ENCODE results near the gene CD151. TPM values are rescaled to one million over a fixed set of nuclear protein-coding genes. Genes with fewer than 3 reads are reported as not detected.

Gene CD151
- total RNA-seq, 4 donors from 2014 or later, result 277 to 794 (median 465) TPM

DNA sequence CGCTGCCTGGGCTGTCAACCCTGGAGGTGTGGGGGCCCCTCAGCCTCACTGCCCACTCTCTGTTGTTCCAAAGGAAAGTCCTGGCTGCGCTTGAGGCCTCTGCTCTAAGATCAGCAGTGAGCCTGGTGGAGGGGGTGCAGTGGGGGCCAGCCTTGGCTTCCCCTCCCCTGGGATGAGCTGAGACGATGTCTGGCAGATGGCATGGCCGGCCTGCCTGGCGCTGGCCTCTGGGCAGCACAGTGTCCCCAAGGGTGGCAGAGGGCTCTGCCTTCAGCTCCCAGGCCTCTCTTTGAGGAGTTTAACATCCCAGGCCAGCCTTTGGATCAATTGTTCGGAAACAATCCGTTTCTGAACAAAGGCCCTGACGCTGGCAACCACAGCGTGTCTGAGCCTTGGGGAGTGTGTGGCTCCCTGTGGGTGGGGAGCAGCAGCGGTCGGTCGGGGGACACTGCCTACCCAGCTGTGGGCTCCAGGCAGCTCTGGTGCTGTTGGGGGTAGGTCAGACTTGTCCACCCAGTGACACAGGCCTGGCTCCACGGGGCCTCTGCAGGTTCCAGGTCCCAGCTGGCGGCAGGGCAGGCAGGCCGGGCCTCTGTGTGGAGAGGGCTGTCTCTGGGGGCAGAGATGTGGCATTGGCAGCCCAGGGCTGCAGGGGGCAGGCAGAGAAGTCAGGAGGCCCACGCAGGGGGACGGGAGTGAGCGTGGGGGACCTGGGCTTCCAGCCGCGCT, 22.0 kb downstream of the CD151 start:
- H3K27me3 ChIP-seq, result no peaks in the 10 kb centered on the region
- no peak overlapping the region for H3K27ac ChIP-seq
- no peak for ATAC-seq
- TF ChIP-seq EP300 (IDR thresholded peaks at IDR 0.05), result no peak
- TF ChIP-seq POLR2AphosphoS5 (IDR thresholded peaks at IDR 0.05), result no peak
- no peak for TF ChIP-seq POLR2A (IDR thresholded peaks at IDR 0.05)
- TF ChIP-seq, protein P1, sequence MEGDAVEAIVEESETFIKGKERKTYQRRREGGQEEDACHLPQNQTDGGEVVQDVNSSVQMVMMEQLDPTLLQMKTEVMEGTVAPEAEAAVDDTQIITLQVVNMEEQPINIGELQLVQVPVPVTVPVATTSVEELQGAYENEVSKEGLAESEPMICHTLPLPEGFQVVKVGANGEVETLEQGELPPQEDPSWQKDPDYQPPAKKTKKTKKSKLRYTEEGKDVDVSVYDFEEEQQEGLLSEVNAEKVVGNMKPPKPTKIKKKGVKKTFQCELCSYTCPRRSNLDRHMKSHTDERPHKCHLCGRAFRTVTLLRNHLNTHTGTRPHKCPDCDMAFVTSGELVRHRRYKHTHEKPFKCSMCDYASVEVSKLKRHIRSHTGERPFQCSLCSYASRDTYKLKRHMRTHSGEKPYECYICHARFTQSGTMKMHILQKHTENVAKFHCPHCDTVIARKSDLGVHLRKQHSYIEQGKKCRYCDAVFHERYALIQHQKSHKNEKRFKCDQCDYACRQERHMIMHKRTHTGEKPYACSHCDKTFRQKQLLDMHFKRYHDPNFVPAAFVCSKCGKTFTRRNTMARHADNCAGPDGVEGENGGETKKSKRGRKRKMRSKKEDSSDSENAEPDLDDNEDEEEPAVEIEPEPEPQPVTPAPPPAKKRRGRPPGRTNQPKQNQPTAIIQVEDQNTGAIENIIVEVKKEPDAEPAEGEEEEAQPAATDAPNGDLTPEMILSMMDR (IDR thresholded peaks at IDR 0.05), result no peak
- peaks cover 0 to 44% of the 10 kb centered on the region in 2 donors for H3K36me3 ChIP-seq
- H3K4me3 ChIP-seq, result no peak overlapping the region
- H3K9me3 ChIP-seq, result no peaks in the 10 kb centered on the region
- WGBS, 2 donors (ENCODE audit: low coverage in 1 of 2), result no CpG with 5 or more reads among the region's 20 CpGs
- peaks cover 0 to 85% (median 22%) of the 10 kb centered on the region in 3 donors for H3K4me1 ChIP-seq

DNA sequence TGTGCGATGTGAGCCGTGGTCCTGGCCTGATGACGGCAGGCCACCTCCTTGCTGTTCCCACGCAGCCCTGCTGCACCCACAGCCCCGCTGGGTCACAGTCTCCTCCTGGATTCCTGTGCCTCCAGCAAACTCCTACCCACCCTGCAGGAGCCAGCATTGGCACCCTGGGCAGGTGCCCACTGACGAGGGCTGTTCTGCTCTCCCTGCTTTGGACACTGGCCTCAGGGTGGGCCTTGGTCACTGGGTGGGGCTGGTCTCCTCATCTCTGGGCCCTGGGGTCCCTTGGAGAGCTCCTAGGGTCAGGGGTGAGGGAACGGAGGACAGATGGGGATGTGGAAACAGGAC, 22.6 kb downstream of the CD151 start:
- peaks cover 0 to 41% of the 10 kb centered on the region in 2 donors for H3K36me3 ChIP-seq
- H3K9me3 ChIP-seq, result no peaks in the 10 kb centered on the region
- H3K4me1 ChIP-seq, result peaks cover 0 to 85% (median 23%) of the 10 kb centered on the region in 3 donors
- no peak for TF ChIP-seq POLR2A (IDR thresholded peaks at IDR 0.05)
- TF ChIP-seq, protein P1 (IDR thresholded peaks at IDR 0.05), result no peak
- no peak for TF ChIP-seq POLR2AphosphoS5 (IDR thresholded peaks at IDR 0.05)
- no peak for TF ChIP-seq EP300 (IDR thresholded peaks at IDR 0.05)
- no peak for ATAC-seq
- no peak overlapping the region for H3K27ac ChIP-seq
- H3K27me3 ChIP-seq, result no peaks in the 10 kb centered on the region
- WGBS, 2 donors (ENCODE audit: low coverage in 1 of 2), result no CpG with 5 or more reads among the region's 7 CpGs
- no peak overlapping the region for H3K4me3 ChIP-seq

DNA sequence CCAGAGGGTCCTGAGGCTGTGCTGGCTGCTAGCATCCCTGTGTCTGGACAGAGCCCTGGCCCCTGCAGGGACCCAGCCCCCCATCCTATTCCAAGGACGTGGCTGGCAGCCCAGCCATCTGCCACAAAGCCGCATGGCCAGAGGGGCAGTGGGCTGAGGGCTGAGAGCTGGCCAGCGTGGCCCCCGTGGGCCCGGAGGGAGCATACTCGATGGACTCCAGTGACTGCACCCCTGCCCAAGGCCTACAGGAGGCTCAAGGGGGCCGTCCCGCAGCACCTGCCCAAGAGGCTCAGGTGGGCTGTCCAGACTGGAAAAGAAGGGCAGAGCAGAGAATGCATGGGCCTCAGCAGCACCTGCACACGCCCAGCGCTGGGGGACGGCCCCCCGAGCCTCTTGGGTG, 23.0 kb downstream of the CD151 start:
- Histone ChIP-seq H3K4me1 (peaks cover 0 to 85% (median 19%) of the 10 kb centered on the region in 3 donors), H3K27me3 (no peaks in the 10 kb centered on the region), H3K36me3 (peaks cover 0 to 39% of the 10 kb centered on the region in 2 donors), H3K4me3 (no peak overlapping the region), H3K27ac (no peak overlapping the region), H3K9me3 (no peaks in the 10 kb centered on the region)
- 67 to 83% methylated on average over 1 of the region's 12 CpGs for WGBS, 2 donors (ENCODE audit: low coverage in 1 of 2)
- TF ChIP-seq POLR2A (IDR thresholded peaks at IDR 0.05) (no peak), EP300 (IDR thresholded peaks at IDR 0.05) (no peak), POLR2AphosphoS5 (IDR thresholded peaks at IDR 0.05) (no peak)
- TF ChIP-seq, protein P1 (IDR thresholded peaks at IDR 0.05), result no peak
- ATAC-seq, result no peak

DNA sequence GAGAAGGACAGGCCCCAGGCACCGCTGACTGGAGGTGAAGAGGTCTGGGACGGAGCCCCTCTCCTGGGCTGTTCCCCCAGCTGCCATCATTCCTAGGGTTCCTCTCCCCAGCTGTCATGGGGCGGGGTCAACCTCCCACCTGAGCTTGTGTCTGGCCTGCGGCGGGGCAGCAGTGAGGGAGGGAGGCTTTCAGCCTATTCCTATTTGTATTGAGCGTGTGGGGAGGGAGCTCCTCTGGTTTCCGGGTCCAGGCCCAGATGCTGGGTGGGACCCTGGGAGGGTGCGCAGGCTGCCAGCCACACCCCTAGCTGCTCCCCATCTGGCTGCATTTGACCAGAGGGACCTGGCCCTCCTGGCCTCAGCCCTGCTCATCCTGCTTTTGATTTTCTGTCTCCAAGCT, 23.6 kb downstream of the CD151 start:
- TF ChIP-seq, protein P1 (IDR thresholded peaks at IDR 0.05), result no peak
- TF ChIP-seq POLR2A (IDR thresholded peaks at IDR 0.05) (no peak), POLR2AphosphoS5 (IDR thresholded peaks at IDR 0.05) (no peak), EP300 (IDR thresholded peaks at IDR 0.05) (no peak)
- no peaks in the 10 kb centered on the region for H3K27me3 ChIP-seq
- no peaks in the 10 kb centered on the region for H3K9me3 ChIP-seq
- 67 to 83% methylated on average over 1 of the region's 8 CpGs for WGBS, 2 donors (ENCODE audit: low coverage in 1 of 2)
- ATAC-seq, result no peak
- H3K4me1 ChIP-seq, result peaks cover 0 to 85% (median 17%) of the 10 kb centered on the region in 3 donors
- H3K27ac ChIP-seq, result no peak overlapping the region
- no peak overlapping the region for H3K4me3 ChIP-seq
- H3K36me3 ChIP-seq, result peaks cover 0 to 39% of the 10 kb centered on the region in 2 donors

Measured in gastroesophageal sphincter (tissue), 4 donors.